CD4-positive, alpha-beta T cell treated with Interleukin-1 beta for 1 hour (primary cell): ENCODE measurements around the gene RXFP1.

ENCODE experiments used
- DNase-seq, 2 donors: peaks; one replicate each; pipeline ENCODE4 v3.0.0-alpha.2; 2020 to 2022

The RXFP1 gene

DNA sequence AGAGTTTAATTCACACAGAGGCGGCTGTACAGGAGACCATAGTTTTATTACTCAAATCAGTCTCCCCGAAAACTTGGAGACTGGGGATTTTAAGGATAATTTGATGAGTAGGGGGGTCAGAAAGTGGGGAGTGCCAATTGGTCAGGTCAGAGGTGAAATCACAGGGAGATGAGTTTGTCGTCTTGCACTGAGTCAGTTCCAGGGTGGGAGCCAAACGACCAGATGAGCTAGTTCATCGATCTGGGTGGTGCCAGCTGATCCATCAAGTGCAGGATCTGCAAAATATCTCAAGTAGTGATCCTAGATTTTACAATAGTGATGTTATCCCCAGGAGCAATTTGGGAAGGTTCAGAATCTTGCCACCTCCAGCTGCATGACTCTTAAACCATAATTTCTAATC is 154.4 kb downstream of the RXFP1 start:
- no peak for DNase-seq

DNA sequence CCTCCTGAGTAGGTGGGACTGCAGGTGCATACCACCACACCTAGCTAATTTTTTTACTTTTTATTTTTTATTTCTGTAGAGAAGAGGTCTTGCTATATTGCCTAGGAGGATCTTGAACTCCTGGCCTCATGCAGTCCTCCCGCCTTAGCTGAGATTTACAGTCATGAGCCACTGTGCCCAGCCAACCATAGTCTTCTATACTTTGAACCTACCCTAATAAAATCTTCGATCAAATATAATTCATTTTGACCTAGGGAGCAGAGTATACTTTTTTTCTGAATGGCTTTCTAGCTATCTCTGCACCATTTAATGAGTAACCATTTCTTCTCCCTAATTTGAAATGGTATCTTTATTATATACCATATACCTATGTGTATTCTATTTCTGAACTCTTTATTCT is 157.1 kb downstream of the RXFP1 start:
- DNase-seq, result no peak

DNA sequence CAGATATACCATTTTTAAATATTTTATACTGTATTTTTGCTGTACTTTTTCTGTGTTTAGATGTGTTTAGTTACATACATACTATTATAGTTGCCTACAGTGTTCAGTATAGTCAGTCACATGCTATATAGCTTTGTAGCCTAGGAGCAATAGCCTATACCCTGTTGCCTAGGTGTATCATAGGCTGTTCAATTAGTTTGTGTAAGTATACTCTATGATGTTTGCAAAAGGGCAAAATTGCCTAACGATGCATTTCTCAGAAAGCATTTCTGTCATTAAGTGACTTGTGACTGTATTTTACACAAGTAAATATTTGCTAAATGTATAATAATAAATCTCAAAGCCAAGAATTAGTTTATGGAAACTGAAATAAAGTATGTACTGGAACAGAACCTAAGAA is 159.9 kb downstream of the RXFP1 start:
- no peak for DNase-seq

DNA sequence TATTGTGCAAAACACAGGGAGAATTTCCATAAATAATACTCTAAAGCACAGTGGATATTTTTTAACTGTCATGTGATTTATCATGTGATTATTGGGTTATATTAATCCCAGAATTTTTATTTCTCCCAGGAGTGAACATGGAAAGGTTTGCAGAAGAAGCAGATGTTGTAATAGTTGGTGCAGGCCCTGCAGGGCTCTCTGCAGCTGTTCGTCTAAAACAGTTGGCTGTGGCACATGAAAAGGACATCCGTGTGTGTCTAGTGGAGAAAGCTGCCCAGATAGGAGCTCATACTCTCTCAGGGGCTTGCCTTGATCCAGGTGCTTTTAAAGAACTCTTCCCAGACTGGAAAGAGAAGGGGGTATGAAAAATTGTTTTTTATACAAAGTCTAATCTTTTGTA is 160.4 kb downstream of the RXFP1 start:
- DNase-seq, result no peak

DNA sequence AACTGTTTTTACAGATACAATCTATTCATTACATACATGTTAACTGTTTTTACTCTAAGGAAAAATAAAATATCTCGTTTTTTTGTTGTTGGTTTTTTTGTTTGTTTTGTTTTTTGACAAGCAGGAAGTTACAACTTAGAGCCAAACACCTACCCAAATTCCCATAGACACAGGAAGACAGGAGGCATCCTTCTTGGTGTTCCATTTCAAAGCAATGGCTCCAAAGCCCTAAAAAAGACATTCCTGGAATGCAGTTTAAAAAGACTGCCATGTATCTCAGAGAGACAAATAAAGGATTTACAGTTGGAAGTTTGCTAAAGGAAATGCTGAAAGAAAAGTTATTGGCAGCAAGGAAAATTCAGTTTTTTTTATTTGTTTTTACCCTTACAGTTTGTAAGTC is 167.1 kb downstream of the RXFP1 start:
- no peak for DNase-seq
